MG63 (cell line): ENCODE results near the gene ZNF503. TPM values are rescaled to one million over a fixed set of nuclear protein-coding genes. Genes with fewer than 3 reads are reported as not detected.
A peak's percentile ranks its signal among the peaks of the same experiment; 100 is the strongest.

Source experiments
- DNase-seq: peaks from one replicate; pipeline ENCODE4 v3.0.0-alpha.2; 2020
- H3K27me3 ChIP-seq: fragments of 250-450 bp; sonication (Bioruptor Pico); 2 replicates; pipeline ENCODE4 v1.5.1; 2020; ENCODE audit warnings: mild to moderate bottlenecking, moderate library complexity
- H3K36me3 ChIP-seq: fragments of 250-450 bp; sonication (Bioruptor Pico); 2 replicates; pipeline ENCODE4 v1.5.1; 2020; ENCODE audit warnings: mild to moderate bottlenecking, moderate library complexity
- H3K4me3 ChIP-seq: fragments of 250-450 bp; sonication (Bioruptor Pico); 2 replicates; pipeline ENCODE4 v1.5.1; 2020; ENCODE audit warnings: mild to moderate bottlenecking, moderate library complexity
- H3K9me3 ChIP-seq: fragments of 250-450 bp; sonication (Bioruptor Pico); 2 replicates; pipeline ENCODE4 v1.5.1; 2020; ENCODE audit warnings: mild to moderate bottlenecking, moderate library complexity
- total RNA-seq: library from RNA; depleted of rRNA; stranded (reverse); fragments of >200 nt; shearing (Covaris generic); gene quantifications from 2 replicates; pipeline ENCODE4 v1.2.3, GENCODE V29; 2014; ENCODE audit warnings: low replicate concordance

The ZNF503 gene
- total RNA-seq, 1 experiment from 2014 or later: 8.8 TPM

GRCh38 chr10:75417522-75417927, 16.0 kb upstream of the ZNF503 start:
- Histone ChIP-seq H3K4me3 (no peak overlapping the region), H3K36me3 (no peaks in the 10 kb centered on the region), H3K9me3 (no peaks in the 10 kb centered on the region), H3K27me3 (no peaks in the 10 kb centered on the region)
- DNase-seq: no peak

DNA sequence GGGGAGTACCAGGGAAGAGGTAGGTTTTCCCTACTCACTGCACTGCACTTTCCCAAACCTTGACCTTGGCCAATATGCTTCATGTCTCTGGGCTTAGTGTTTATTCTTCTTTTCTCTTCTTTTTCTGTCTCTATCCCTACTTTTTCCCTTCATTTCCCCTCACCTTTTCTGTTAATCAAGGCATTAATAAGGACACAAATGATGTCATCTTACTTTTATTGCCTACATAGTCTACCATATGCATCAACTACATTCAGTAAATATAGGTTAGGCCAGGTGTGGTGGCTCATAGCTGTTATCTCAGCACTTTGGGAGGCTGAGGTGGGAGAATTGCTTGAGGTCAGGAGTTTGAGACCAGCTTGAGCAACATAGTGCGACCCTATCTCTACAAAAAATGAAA, 13.0 kb upstream of the ZNF503 start:
- H3K36me3 ChIP-seq: no peaks in the 10 kb centered on the region
- H3K4me3 ChIP-seq: no peak overlapping the region
- H3K27me3 ChIP-seq: no peaks in the 10 kb centered on the region
- DNase-seq: no peak
- H3K9me3 ChIP-seq: no peaks in the 10 kb centered on the region

DNA sequence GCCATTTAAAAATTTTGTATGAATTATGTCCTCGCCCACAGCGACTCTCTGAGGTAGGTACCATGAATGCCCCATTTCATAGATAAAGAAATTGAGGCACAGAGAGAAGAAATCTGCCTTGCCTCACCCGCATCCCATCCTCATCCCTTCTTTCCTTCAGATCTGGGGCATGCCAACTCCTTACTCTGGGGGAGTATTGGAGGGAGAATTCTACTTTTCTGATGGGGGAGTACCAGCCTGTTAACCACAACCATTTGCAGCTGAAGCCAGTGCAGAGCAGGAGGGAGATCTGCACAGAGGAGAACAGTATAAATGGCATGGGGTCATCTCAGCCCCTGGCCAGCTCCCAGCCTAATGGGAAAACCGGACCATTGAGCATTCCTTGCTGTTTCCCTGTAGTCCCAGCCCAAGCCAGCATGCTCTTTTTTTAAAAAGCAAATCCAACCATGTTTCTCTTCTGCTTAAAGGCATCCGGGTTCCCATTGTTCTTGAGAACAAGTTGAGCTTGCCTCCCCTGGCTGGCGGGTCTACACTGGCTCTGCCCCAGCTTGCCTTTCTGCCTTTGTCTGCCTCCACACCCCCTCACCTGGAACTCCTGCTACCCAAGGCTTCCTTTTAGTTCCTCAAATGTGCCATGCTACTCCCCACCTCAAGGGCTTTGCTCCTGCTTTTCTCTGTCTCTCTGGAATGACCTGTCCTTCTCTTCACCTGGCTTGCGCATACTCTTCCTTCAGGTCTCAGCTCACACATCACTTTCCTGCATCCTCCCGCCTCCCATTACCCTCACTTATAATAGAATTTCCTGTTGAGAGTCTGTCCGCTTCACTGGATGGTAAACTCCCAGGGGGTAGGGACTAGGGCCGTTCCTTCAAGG, 8.8 kb upstream of the ZNF503 start:
- Histone ChIP-seq H3K36me3 (no peaks in the 10 kb centered on the region), H3K27me3 (no peaks in the 10 kb centered on the region), H3K9me3 (no peaks in the 10 kb centered on the region), H3K4me3 (no peak overlapping the region)
- no peak for DNase-seq

DNA sequence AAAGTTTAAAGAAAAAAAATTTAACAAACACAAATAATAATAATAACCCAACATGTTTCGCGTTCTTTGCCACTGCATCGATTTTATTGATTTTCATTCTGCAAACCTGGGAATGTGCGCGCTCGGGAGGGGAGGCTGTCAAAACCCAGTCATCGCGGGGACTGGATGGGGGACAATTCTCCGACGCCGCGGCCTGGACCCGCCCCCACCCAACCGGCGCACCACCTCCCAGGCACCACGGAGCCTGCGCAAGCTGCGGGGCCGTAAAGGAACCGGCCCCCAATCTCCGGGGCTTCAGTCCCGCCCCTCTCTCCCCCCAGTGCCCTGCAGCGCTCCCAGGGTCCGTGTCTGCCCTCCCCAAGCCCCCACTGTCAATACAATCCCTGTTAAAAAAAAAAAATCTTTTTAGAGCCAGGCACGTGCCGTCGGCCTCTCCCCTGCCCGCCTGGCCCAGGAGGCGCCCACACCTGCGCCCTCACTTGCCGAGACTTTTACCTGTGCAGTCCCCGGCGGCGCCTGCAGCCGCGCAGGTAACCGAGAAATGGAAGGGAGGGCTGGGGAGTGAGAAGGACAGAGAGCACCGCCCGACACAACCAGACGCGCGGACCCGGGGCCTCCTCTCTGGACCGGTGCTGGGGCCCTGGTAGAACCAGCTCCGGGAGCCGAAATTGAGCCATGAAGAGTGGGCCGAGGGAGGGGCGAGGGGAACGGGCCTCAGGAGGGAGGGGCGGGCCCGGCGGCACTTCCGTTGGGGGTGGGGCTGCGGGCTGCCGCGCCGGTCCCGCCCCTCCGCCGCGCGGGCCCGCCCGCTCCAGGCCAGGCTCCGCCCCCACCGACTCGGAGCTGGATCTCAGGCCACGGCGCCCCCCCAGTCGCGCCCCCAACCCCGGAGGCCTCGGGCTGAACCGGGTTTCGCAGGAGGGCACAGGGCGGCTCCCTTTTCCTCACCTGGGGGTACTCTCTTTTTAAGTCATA, 7.6 kb upstream of the ZNF503 start:
- peak; percentile 71 for DNase-seq
- Histone ChIP-seq H3K4me3 (peak overlapping the region; percentile 90), H3K9me3 (no peaks in the 10 kb centered on the region), H3K36me3 (no peaks in the 10 kb centered on the region), H3K27me3 (no peaks in the 10 kb centered on the region)

DNA sequence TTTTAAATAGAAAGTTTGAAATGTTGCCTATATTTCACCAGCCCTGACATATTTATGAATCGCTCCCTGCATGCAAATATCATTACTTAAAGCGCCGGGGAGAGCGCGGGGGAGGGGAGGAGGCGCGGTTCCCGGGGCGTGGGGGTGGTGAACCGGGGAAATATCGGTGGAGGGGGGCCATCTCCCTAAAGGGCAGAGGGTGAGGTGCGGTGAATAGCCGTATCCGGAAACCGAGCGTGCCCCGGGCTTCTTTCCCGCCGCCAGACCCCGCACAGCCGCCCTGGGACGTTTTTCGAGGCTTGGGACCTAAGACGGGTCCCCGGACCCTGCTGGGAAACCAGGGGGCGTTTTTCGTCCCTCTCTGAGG, 6.9 kb upstream of the ZNF503 start:
- H3K36me3 ChIP-seq: no peaks in the 10 kb centered on the region
- H3K4me3 ChIP-seq: peak overlapping the region; percentile 90
- no peak for DNase-seq
- no peaks in the 10 kb centered on the region for H3K9me3 ChIP-seq
- no peaks in the 10 kb centered on the region for H3K27me3 ChIP-seq

DNA sequence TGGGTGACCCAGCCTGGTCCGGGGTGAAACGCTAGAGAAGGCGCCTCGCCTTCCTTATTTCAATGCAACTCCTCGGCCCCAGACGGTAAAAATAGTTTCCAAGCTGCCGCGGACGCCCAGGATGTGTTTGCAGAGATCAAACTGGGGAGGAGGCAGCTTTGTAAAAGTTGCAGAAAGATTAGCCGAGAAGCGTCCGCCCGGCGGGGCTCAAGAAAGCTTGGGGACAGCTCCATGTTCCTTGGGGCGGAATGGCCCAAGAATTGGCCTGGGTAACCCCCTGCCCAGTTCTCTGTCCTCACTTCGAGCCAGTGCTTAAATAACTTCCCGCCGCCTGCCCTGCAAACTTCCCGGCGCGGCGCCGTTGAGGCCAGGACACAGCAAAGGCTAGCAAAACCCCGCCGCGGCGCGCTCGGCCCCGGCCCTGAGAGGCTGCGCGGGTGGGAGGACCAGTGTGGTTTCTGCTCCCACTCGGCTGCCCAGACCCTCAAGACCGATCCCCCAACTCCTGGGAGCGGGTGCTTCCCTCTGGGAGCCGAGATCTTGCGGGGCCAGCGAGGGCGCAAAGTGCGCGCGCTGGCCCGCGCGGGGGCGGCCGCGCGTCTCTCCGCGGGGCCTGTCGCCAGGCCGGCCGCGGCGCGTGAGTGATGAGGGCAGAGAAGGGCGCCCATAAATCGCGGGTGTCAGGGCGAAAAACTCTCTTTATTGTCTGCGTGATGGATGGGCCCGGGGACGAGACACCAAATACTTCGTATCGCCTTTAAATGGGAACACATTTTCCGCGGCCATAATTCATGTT, 6.3 kb upstream of the ZNF503 start:
- no peak for DNase-seq
- H3K27me3 ChIP-seq: no peaks in the 10 kb centered on the region
- no peaks in the 10 kb centered on the region for H3K36me3 ChIP-seq
- H3K4me3 ChIP-seq: peak overlapping the region; percentile 90
- no peaks in the 10 kb centered on the region for H3K9me3 ChIP-seq

DNA sequence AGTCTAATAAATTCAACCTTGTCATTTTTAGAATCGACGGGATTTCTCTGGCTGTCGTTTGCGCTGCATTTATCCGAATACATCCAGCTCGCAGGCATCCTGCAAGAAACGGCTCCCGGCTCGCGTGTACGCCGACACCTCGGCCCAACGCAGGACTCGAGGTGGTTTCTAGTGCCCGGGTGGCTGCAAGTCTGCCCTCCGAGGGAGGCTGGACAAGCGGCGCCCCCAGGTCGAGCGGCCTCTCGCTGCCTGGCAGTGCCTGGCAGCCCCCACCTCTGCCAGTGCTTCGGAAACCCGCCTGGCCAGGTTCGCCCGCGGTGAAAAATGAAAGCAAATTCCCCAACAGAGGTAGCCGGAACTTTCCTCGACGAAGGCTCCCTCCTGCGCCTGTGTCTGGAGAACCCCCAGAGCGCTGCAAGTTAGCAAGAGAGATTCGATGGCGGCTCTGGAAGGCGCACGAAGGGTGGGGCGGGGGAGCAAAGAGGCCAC, 5.7 kb upstream of the ZNF503 start:
- DNase-seq: no peak
- no peaks in the 10 kb centered on the region for H3K36me3 ChIP-seq
- no peaks in the 10 kb centered on the region for H3K9me3 ChIP-seq
- no peaks in the 10 kb centered on the region for H3K27me3 ChIP-seq
- no peak overlapping the region for H3K4me3 ChIP-seq

DNA sequence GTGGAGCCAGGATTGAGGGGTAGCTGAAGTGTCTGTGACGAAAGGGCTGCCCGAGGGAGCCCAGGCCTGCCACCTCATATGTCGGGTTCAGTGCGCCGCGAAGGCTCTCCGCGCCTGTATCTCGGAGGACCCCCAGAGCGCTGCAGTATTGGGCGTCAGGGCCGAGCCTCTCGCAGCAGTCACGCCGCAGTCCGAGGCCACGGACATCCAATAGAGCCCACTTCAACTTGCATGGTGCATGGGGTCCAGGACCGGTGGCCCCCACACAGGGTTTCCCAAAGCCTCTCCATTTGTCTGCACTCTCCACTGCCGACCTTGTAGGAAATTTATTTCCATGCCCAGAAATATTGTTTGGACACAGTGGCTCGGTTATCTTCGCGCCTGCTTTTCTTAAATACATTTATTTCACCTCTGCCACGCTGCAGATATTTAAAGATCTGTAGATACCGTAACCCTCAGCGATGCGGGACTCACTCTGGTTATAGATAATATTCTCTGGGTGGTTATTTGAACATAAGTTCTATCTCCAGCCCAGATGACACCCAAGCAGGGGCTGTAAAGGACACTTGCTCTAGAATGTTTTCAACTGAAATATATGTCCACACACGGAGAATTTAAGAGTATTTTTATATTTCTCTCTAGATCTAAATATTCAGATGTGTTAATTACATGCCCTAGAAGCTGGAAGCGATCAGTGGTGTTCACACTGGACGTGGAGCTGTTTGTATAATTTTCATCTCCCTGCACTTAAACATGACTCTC, 5.1 kb upstream of the ZNF503 start:
- no peak overlapping the region for H3K4me3 ChIP-seq
- H3K9me3 ChIP-seq: no peaks in the 10 kb centered on the region
- no peak for DNase-seq
- no peaks in the 10 kb centered on the region for H3K36me3 ChIP-seq
- H3K27me3 ChIP-seq: no peaks in the 10 kb centered on the region

GRCh38 chr10:75405598-75406461, 4.3 kb upstream of the ZNF503 start:
- H3K4me3 ChIP-seq: no peak overlapping the region
- DNase-seq: no peak
- no peaks in the 10 kb centered on the region for H3K27me3 ChIP-seq
- H3K36me3 ChIP-seq: no peaks in the 10 kb centered on the region
- no peaks in the 10 kb centered on the region for H3K9me3 ChIP-seq

DNA sequence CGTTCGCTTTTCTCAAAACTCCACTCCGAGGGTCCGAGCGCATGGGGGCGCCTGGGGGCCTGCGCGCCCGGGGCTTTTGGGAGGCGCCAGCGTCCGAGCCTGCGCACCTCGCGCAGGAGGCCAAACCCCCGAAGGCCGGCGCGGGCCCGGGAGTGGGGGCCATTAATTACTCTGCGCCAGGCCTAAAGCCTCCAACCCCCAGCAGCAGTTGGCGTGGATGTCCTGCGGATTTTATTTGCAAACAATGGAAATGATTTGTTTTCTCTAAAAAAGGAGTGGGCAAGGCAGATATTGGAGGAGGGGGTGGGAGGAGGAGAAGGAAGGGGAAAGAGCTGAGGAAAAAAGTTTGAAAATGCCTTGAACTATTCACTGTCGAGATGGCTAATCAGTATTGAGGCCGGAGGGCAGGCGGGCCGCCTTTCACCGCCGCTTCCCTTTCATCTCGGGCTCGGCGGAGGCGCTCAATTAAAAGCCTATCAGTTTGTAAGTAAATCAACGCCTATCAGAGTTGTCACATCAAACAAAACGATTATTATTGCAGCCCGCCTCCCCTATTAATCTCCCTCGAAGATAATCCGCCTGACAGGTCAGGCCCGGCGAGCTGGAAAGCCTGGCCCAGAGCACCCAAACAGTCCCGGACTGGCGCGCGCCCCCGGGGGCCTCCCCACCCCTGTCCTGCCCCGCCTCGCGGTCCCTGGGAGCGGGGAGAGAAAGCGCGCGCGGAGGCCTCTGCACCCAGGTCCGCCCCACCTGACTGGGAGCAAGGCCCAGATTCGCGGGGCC, 3.4 kb upstream of the ZNF503 start:
- no peaks in the 10 kb centered on the region; the same call in 1 of the 2 replicates for H3K36me3 ChIP-seq
- DNase-seq: no peak
- H3K27me3 ChIP-seq: no peaks in the 10 kb centered on the region
- no peaks in the 10 kb centered on the region for H3K9me3 ChIP-seq
- H3K4me3 ChIP-seq: peak overlapping the region; percentile 66; the same call in 1 of the 2 replicates

- no peaks in the 10 kb centered on the region for H3K27me3 ChIP-seq
- no peaks in the 10 kb centered on the region for H3K9me3 ChIP-seq
- H3K36me3 ChIP-seq: peaks cover 6% of the 10 kb centered on the region
- peak overlapping the region; percentile 66 for H3K4me3 ChIP-seq
- DNase-seq: no peak
Measured at GRCh38 chr10:75403939-75404814, 2.6 kb upstream of the ZNF503 start.

GRCh38 chr10:75403144-75403938, 1.8 kb upstream of the ZNF503 start:
- peak overlapping the region; percentile 66 for H3K4me3 ChIP-seq
- H3K9me3 ChIP-seq: no peaks in the 10 kb centered on the region
- H3K27me3 ChIP-seq: no peaks in the 10 kb centered on the region
- DNase-seq: peak; percentile 46
- H3K36me3 ChIP-seq: peaks cover 15% of the 10 kb centered on the region
